Stimulated activated memory B cell treated with anti-CD40 and anti-IgM and Interleukin-4, amounts not matched to agents 10 μg/mL and 1 μg/mL and 100 μg/mL, for 72 hours (primary cell): ENCODE data around the gene PUM2.

Source experiments
- ATAC-seq: fragments of 150-1000 bp; cut with Tn5 transposase; 2 replicates; pipeline ENCODE4 v1.10.0; 2021
- H3K27ac Mint-ChIP-seq: one replicate; pipeline ENCODE4 v1.8.0; 2022; ENCODE audit warnings: mild to moderate bottlenecking, mixed read lengths
- H3K27me3 Mint-ChIP-seq: one replicate; pipeline ENCODE4 v1.8.0; 2022; ENCODE audit warnings: mixed read lengths
- H3K36me3 Mint-ChIP-seq: one replicate; pipeline ENCODE4 v1.8.0; 2022; ENCODE audit warnings: mixed read lengths
- H3K4me1 Mint-ChIP-seq: one replicate; pipeline ENCODE4 v1.8.0; 2022; ENCODE audit warnings: mixed read lengths
- H3K4me3 Mint-ChIP-seq: one replicate; pipeline ENCODE4 v1.8.0; 2022; ENCODE audit warnings: mild to moderate bottlenecking, moderate library complexity, mixed read lengths
- H3K9me3 Mint-ChIP-seq: one replicate; pipeline ENCODE4 v1.8.0; 2022; ENCODE audit warnings: mixed read lengths

Gene PUM2

GRCh38 chr2:20205069-20205468, 145.6 kb downstream of the PUM2 start:
- Mint-ChIP-seq H3K36me3 (no peaks in the 10 kb centered on the region), H3K27me3 (peaks cover 5% of the 10 kb centered on the region), H3K4me3 (no peak overlapping the region), H3K4me1 (peaks cover 7% of the 10 kb centered on the region), H3K27ac (no peak overlapping the region), H3K9me3 (no peaks in the 10 kb centered on the region)
- ATAC-seq = no peak

- Mint-ChIP-seq H3K36me3 (no peaks in the 10 kb centered on the region), H3K4me3 (no peak overlapping the region), H3K27me3 (peaks cover 10% of the 10 kb centered on the region), H3K4me1 (peaks cover 7% of the 10 kb centered on the region), H3K27ac (no peak overlapping the region), H3K9me3 (no peaks in the 10 kb centered on the region)
- ATAC-seq = no peak
Measured at GRCh38 chr2:20203521-20204225, 147.0 kb downstream of the PUM2 start.

- no peak for ATAC-seq
- peaks cover 12% of the 10 kb centered on the region for H3K27me3 Mint-ChIP-seq
- no peaks in the 10 kb centered on the region for H3K9me3 Mint-ChIP-seq
- H3K36me3 Mint-ChIP-seq = no peaks in the 10 kb centered on the region
- H3K4me1 Mint-ChIP-seq = peaks cover 7% of the 10 kb centered on the region
- no peak overlapping the region for H3K27ac Mint-ChIP-seq
- no peak overlapping the region for H3K4me3 Mint-ChIP-seq
Measured at GRCh38 chr2:20203072-20203471, 147.6 kb downstream of the PUM2 start.

GRCh38 chr2:20201671-20202070, 149.0 kb downstream of the PUM2 start:
- no peak for ATAC-seq
- Mint-ChIP-seq H3K36me3 (no peaks in the 10 kb centered on the region), H3K4me3 (no peak overlapping the region), H3K9me3 (no peaks in the 10 kb centered on the region), H3K27me3 (peaks cover 12% of the 10 kb centered on the region), H3K4me1 (peaks cover 3% of the 10 kb centered on the region), H3K27ac (no peak overlapping the region)

- Mint-ChIP-seq H3K27me3 (peaks cover 12% of the 10 kb centered on the region), H3K4me1 (no peaks in the 10 kb centered on the region), H3K27ac (no peak overlapping the region), H3K4me3 (no peak overlapping the region), H3K9me3 (no peaks in the 10 kb centered on the region), H3K36me3 (no peaks in the 10 kb centered on the region)
- ATAC-seq = no peak
Measured at GRCh38 chr2:20200697-20201555, 149.7 kb downstream of the PUM2 start.

GRCh38 chr2:20199633-20200270, 150.9 kb downstream of the PUM2 start:
- no peak overlapping the region for H3K4me3 Mint-ChIP-seq
- no peaks in the 10 kb centered on the region for H3K4me1 Mint-ChIP-seq
- H3K36me3 Mint-ChIP-seq = no peaks in the 10 kb centered on the region
- ATAC-seq = no peak
- no peak overlapping the region for H3K27ac Mint-ChIP-seq
- no peaks in the 10 kb centered on the region for H3K9me3 Mint-ChIP-seq
- H3K27me3 Mint-ChIP-seq = peaks cover 12% of the 10 kb centered on the region

- H3K4me3 Mint-ChIP-seq = no peak overlapping the region
- peaks cover 12% of the 10 kb centered on the region for H3K27me3 Mint-ChIP-seq
- H3K27ac Mint-ChIP-seq = no peak overlapping the region
- no peaks in the 10 kb centered on the region for H3K9me3 Mint-ChIP-seq
- ATAC-seq = no peak
- H3K4me1 Mint-ChIP-seq = no peaks in the 10 kb centered on the region
- H3K36me3 Mint-ChIP-seq = no peaks in the 10 kb centered on the region
Measured at GRCh38 chr2:20198796-20199632, 151.6 kb downstream of the PUM2 start.
